SU-DHL-6 (cell line): Measurements from ENCODE around the gene GGT5.
"Not testable (repeated sequence)": the region's sequence is repeated elsewhere in the genome, so short reads cannot be mapped to it uniquely, and the experiment has no call there.

Experiments used
- EZH2phosphoT487 ChIP-seq: fragments of 200-600 bp; sonication (generic), shearing (Covaris generic); conservative IDR thresholded peaks from 2 replicates; pipeline ENCODE4 v1.6.1; 2018; ENCODE audit warnings: mild to moderate bottlenecking, antibody characterized with exemption, low read length, moderate library complexity, mixed read lengths
- TF ChIP-seq, protein P1 (sequence below): fragments of 200-600 bp; sonication (generic); IDR thresholded peaks from one replicate; pipeline ENCODE4 v1.5.1; 2017; ENCODE audit warnings: antibody characterized with exemption, mild to moderate bottlenecking, low read length, moderate library complexity; ENCODE audit not compliant: insufficient read depth, poor library complexity, severe bottlenecking

GRCh38 chr22:24274696-24275405 lies 30.0 kb upstream of the GGT5 start:
- TF ChIP-seq, protein P1, sequence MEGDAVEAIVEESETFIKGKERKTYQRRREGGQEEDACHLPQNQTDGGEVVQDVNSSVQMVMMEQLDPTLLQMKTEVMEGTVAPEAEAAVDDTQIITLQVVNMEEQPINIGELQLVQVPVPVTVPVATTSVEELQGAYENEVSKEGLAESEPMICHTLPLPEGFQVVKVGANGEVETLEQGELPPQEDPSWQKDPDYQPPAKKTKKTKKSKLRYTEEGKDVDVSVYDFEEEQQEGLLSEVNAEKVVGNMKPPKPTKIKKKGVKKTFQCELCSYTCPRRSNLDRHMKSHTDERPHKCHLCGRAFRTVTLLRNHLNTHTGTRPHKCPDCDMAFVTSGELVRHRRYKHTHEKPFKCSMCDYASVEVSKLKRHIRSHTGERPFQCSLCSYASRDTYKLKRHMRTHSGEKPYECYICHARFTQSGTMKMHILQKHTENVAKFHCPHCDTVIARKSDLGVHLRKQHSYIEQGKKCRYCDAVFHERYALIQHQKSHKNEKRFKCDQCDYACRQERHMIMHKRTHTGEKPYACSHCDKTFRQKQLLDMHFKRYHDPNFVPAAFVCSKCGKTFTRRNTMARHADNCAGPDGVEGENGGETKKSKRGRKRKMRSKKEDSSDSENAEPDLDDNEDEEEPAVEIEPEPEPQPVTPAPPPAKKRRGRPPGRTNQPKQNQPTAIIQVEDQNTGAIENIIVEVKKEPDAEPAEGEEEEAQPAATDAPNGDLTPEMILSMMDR, result not testable (repeated sequence)
- not testable (repeated sequence) for TF ChIP-seq EZH2phosphoT487
